ENCODE data around the gene BNC1.

Gene BNC1

GRCh38 chr15:83320404-83320803 lies 35.9 kb upstream of the BNC1 start:
- no peak overlapping the region for H3K27ac ChIP-seq
- TF ChIP-seq CTCF (IDR thresholded peaks at IDR 0.05) (no peak), ZFX (IDR thresholded peaks at IDR 0.05; ENCODE audit: borderline replicate concordance) (no peak)

GRCh38 chr15:83319771-83320170 lies 35.3 kb upstream of the BNC1 start:
- no peak overlapping the region for H3K27ac ChIP-seq
- no peak for TF ChIP-seq CTCF (IDR thresholded peaks at IDR 0.05)
- no peak for TF ChIP-seq ZFX (IDR thresholded peaks at IDR 0.05; ENCODE audit: borderline replicate concordance)

GRCh38 chr15:83318861-83319415 lies 34.5 kb upstream of the BNC1 start:
- TF ChIP-seq CTCF (IDR thresholded peaks at IDR 0.05) (no peak), ZFX (IDR thresholded peaks at IDR 0.05; ENCODE audit: borderline replicate concordance) (no peak)
- no peak overlapping the region for H3K27ac ChIP-seq

DNA sequence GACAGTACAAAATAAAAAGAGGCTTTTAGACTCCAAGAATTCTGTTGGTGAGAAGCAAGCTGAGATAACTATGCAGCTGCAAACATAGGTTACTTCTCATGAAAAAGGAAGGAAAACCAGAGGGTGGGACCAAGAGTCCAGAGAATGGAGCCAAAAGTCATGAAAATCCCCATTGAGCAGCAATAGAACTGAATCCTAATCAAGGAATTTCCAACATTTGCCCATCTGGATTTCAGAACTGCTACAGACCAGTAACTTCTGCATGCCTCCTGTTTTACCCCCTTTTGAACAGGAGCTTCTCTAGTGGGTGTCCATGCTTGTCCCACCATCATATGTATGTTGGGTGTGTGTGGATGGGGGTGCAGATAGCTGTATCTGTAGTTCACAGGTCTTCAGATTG lies 33.6 kb upstream of the BNC1 start:
- no peak for TF ChIP-seq CTCF (IDR thresholded peaks at IDR 0.05)
- TF ChIP-seq ZFX (IDR thresholded peaks at IDR 0.05; ENCODE audit: borderline replicate concordance), result no peak
- no peak overlapping the region for H3K27ac ChIP-seq

DNA sequence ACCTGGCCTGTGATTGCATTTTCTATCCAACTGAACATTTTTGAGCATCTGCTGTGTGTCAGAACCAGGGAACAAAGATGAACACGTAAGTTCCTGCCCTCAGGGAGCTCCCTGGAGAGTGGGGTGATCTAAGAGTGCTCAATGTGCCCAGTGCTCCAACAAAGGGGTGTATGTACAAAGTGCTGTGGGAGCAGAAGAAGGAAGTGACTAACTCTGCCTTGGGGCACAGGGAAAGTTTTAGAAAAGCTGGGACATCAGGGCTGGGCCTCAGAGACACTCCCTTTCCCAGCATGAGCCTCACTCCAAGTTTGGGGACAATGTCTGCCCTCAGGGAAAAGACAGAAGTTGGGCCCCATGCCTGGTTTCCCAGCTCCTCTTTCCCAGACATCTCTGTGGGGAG lies 27.6 kb upstream of the BNC1 start:
- no peak for TF ChIP-seq CTCF (IDR thresholded peaks at IDR 0.05)
- no peak for TF ChIP-seq ZFX (IDR thresholded peaks at IDR 0.05; ENCODE audit: borderline replicate concordance)
- H3K27ac ChIP-seq, result no peak overlapping the region

- no peak overlapping the region for H3K27ac ChIP-seq
- TF ChIP-seq CTCF (IDR thresholded peaks at IDR 0.05), result no peak
- TF ChIP-seq ZFX (IDR thresholded peaks at IDR 0.05; ENCODE audit: borderline replicate concordance), result no peak
Observed at GRCh38 chr15:83310521-83311456, 26.3 kb upstream of the BNC1 start.

GRCh38 chr15:83308671-83309070 lies 24.2 kb upstream of the BNC1 start:
- no peak overlapping the region for H3K27ac ChIP-seq
- TF ChIP-seq CTCF (IDR thresholded peaks at IDR 0.05) (no peak), ZFX (IDR thresholded peaks at IDR 0.05; ENCODE audit: borderline replicate concordance) (no peak)
